ENCODE results near the gene FGF10.

DNA sequence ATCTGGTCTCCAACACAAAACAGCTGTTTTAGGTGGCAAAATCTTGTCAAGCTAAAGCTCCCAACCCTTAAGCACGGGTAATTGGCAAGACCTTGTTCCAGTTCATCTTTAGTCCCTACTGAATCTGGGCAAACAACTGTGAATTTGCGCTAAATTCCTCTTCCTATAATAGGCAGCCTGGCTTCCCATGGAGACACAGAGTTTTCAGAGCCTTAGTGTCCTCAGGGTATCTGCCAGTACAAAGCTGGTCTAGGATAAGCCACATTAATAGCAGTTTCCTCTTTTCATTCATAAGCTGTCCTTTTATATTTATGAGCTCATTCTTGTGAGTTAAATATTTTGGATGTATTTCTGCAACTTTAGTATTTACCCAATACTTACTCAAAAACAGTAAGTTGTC, 59.5 kb downstream of the FGF10 start:
- no peak for TF ChIP-seq POLR2A (IDR thresholded peaks at IDR 0.05)
- TF ChIP-seq, protein P1, sequence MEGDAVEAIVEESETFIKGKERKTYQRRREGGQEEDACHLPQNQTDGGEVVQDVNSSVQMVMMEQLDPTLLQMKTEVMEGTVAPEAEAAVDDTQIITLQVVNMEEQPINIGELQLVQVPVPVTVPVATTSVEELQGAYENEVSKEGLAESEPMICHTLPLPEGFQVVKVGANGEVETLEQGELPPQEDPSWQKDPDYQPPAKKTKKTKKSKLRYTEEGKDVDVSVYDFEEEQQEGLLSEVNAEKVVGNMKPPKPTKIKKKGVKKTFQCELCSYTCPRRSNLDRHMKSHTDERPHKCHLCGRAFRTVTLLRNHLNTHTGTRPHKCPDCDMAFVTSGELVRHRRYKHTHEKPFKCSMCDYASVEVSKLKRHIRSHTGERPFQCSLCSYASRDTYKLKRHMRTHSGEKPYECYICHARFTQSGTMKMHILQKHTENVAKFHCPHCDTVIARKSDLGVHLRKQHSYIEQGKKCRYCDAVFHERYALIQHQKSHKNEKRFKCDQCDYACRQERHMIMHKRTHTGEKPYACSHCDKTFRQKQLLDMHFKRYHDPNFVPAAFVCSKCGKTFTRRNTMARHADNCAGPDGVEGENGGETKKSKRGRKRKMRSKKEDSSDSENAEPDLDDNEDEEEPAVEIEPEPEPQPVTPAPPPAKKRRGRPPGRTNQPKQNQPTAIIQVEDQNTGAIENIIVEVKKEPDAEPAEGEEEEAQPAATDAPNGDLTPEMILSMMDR (IDR thresholded peaks at IDR 0.05), result no peak
- no peak for TF ChIP-seq POLR2AphosphoS5 (IDR thresholded peaks at IDR 0.05)
- TF ChIP-seq EP300 (IDR thresholded peaks at IDR 0.05), result no peak

All from stomach (tissue), 4 donors.